HG03108 (cell line): ENCODE results near the gene MYEF2.

ENCODE experiments used
- ATAC-seq: cut with Tn5 transposase; IDR thresholded peaks from one replicate; pipeline ENCODE4 v1.9.1; 2021; ENCODE audit warnings: moderate library complexity; ENCODE audit not compliant: unreplicated experiment

The MYEF2 gene

GRCh38 chr15:48177766-48178647 lies at the start of gene MYEF2:
Gene MYEF2, minus strand, starts transcription at chr15:48178295. Its CDS starts 58 bp downstream, at chr15:48178237.
- ATAC-seq = peak; percentile 57

DNA sequence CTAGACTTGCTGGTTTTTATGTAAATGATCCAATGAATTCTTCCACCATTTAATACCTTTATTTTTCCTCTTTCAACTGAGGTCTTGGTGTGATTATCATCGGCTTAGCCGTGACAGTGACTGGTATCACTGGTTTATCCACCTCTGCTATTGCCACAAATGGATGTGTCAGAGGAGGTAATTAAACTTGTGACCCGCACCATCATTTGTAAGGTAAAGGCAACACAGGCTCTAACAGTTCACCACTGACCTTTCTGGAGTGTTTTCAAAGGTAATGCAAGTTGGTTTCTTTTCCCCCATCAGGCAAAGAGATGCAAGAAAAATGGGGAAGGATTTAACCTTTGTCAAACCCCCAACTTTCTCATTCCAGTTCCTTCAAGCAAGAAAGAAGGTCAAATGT lies 47.7 kb upstream of the MYEF2 start:
- no peak for ATAC-seq

GRCh38 chr15:48222627-48223026 lies 44.5 kb upstream of the MYEF2 start:
- no peak for ATAC-seq

- no peak for ATAC-seq
Observed at GRCh38 chr15:48221885-48222284, 43.8 kb upstream of the MYEF2 start.

DNA sequence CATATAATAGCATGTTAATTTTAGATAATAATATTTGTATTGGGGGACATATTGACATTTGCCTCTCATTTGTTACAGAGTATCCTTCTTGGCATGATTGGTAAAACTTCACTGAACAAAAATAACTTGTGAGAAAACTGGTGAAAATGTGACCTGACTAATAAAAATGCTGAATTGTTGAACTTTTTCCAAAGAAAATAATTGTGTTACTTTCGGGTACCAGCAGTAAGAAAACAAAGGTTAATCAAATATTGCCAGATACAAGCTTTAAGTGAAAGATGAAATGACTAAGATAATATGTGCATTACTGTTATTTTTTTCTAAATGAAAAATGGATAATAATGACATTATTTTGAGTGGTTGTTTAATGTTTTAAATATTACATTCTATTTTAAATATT lies 43.2 kb upstream of the MYEF2 start:
- no peak for ATAC-seq

DNA sequence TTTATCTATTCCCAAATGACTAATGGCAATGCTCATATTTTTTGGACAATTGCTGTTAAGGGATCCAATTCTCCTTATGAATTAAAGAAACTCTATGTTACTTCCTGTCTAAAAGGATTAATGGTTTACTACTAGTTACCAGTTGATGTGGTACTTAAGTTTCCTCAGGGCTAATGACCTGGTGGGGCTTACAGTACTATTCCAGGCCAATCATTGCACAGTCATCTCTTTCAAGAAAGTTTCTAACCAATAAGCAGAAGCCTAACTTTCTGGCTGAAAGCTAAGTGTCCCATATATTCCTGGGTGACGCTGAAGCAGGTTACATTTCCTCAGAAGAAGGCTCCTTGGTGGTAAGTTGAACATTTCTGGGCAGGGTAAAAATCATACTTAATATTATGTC lies 27.9 kb upstream of the MYEF2 start, which contains the start of gene SLC12A1:
SLC12A1 (plus strand) TSS at position 322 of the 400 bp plus-strand sequence. CDS start 1,418 bp downstream, outside the sequence.
- no peak for ATAC-seq

DNA sequence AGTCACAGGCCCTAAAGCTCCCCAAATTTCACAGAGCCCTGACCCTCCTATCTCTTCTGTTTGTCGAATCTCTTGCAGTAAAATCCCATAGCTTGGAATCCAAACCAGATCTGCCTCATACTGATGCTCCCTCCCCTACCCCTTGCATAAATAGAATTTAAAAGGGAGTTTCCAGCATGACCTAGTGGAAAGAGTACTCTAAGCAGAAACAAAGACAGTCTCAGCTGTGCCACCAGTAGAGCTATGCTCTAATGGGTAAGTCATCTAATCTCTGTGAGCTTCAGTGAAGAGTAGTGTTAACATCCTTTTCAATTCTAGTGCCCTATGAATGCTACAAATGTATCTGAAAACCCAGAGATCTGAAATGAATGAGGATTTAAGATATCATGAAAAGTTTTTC lies 24.0 kb upstream of the MYEF2 start:
- ATAC-seq = no peak

DNA sequence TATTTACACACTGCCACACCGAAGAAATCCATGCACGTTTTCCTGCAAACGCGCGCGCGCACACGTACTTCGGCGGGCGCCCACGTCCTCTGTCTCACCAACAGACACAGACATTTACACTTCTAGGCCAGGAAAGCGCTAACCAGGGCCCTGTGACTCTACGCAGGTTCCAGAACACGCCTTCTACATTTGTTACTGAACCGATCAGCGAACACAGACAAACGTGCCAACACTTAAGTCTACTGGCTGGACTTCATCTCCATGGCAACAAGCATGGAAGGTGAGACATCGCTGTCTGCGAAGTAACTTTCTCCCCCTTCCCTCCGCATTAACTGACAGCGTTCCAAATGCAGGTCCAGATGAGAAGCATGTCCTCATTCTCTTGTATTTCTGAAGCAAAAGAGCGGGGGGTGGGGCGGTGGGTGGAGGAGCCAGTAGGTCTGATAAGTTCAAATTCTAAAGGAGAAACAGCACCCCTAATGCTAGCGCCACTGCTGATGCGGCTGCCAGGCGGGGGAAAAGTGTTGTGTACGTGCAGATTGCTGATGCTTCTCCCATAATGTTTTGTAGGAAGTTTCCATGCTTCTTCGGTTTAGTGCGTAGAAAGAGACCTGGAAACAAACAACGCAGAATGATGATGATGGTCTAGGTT lies 13.6 kb upstream of the MYEF2 start, which contains the start of gene CTXN2:
CTXN2 (plus strand) TSS at position 92 of the 652 bp plus-strand sequence. CDS start 9,636 bp downstream, outside the sequence.
- no peak for ATAC-seq

GRCh38 chr15:48190932-48191573 lies 13.0 kb upstream of the MYEF2 start:
- ATAC-seq = no peak

DNA sequence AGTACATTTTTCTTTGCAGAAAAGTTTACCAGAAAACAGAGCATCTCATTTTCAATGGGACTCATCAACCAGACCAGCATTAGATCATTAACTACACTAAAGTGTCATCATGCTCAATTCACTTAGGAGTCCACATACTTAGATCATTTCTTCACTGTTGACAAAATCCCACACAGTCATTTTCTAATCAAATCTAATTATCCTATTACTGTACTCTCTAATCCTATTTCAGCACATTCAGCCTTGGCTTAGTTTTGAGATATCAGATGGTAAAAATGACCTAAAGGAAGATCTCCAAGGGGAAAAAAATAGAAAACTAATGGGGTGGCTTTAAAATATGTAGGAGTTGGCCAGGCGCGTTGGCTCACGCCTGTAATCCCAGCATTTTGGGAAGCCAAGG lies 8.2 kb upstream of the MYEF2 start:
- ATAC-seq = no peak

DNA sequence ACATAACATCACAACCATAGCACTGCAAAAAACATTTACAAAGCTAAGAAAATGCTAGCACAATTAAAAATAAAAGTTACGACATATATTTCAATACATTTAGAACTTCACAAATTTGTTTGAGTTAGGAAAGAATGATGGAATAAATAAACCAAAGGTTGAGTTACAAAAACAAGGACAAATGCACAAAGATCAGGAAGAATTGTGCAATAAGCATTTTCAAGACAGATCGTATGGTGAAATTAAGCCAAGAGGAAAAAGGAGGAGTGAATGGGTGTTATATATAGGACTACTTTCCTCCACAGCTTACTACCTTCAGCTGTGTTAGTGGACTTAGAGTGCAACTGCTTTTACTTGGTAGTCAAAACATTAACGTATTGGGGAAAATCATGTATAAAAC lies 7.4 kb upstream of the MYEF2 start:
- ATAC-seq = no peak

GRCh38 chr15:48182749-48183148 lies 4.7 kb upstream of the MYEF2 start:
- ATAC-seq = no peak

DNA sequence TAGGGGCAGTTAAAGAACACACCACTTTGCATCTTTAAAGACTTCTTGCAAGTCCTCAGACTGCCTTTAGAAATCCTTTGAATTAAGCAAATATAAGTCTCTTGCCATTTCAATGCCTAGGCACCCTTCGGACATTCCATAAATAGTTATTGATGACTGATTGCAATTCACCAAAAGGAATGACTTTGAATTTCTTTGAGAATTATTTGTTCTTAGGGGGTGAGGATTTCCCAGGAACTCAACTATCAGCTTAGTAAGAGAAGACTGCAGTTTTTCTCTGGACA lies 495 bp upstream of the MYEF2 start:
- ATAC-seq = no peak

DNA sequence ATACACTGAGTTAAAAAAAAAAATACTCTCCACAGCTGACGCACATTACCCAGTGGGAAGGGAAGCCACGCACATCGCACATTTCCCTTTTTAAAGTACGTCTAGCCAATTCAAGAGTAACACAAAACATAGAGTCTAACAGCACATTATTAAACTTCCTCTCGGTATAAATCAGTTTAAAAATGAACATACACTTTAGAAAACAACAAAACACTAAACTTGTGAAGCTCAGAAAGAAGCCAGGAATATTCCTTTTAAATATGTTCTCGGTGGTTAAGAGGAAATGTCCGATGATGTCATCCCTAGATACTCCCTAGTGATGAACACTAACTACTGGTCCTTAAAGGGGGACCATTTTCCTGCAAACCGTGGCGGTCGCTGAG lies 721 bp downstream of the MYEF2 start:
- ATAC-seq = peak; percentile 42

- no peak for ATAC-seq
Observed at GRCh38 chr15:48176957-48177356, 1.1 kb downstream of the MYEF2 start.

GRCh38 chr15:48176112-48176511 lies 2.0 kb downstream of the MYEF2 start:
- ATAC-seq = no peak

DNA sequence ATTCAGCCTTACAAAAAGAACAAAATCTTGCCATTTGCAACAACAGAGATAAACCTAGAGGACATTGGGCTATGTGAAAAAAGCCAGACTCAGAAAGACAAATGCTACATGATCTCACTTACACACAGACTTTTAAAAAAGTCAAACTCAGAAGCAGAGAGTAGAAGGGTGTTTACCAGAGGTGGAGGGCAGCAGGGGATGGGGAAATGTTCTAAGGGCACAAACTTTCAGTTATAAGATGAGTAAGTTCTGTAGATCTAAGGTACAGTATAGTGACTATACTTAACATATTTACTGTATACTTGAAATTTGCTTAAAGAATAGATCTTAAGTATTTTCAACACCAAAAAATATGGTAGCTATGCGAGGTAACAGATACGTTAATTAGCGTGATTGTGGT lies 3.0 kb downstream of the MYEF2 start:
- no peak for ATAC-seq

GRCh38 chr15:48170981-48171380 lies 7.1 kb downstream of the MYEF2 start:
- no peak for ATAC-seq

- ATAC-seq = no peak
Observed at GRCh38 chr15:48168616-48169015, 9.5 kb downstream of the MYEF2 start.

- no peak for ATAC-seq
Observed at GRCh38 chr15:48153526-48153925, 24.6 kb downstream of the MYEF2 start.

GRCh38 chr15:48149858-48150257 lies 28.2 kb downstream of the MYEF2 start:
- no peak for ATAC-seq

- no peak for ATAC-seq
Observed at GRCh38 chr15:48147358-48147757, 30.7 kb downstream of the MYEF2 start.
